HG03442 (cell line): ENCODE data around the gene MTCL1.

ENCODE experiments used
- ATAC-seq: cut with Tn5 transposase; IDR thresholded peaks from one replicate; pipeline ENCODE4 v1.9.1; 2021; ENCODE audit warnings: mild to moderate bottlenecking, moderate library complexity; ENCODE audit not compliant: unreplicated experiment

Gene MTCL1

GRCh38 chr18:8766559-8767293 lies 61.4 kb downstream of the MTCL1 start:
- ATAC-seq, result no peak

GRCh38 chr18:8767340-8767739 lies 62.0 kb downstream of the MTCL1 start:
- no peak for ATAC-seq

GRCh38 chr18:8769509-8770095 lies 64.2 kb downstream of the MTCL1 start:
- ATAC-seq, result no peak

- no peak for ATAC-seq
These were observed 65.3 kb downstream of the MTCL1 start for GRCh38 chr18:8770657-8771056.

- ATAC-seq, result no peak
These were observed 66.6 kb downstream of the MTCL1 start for GRCh38 chr18:8771930-8772329.

GRCh38 chr18:8773980-8774379 lies 68.6 kb downstream of the MTCL1 start:
- ATAC-seq, result no peak

- ATAC-seq, result no peak
These were observed 70.9 kb downstream of the MTCL1 start for GRCh38 chr18:8776013-8776943.

- ATAC-seq, result no peak
These were observed 72.5 kb downstream of the MTCL1 start for GRCh38 chr18:8777846-8778245.

GRCh38 chr18:8778386-8778785 lies 73.0 kb downstream of the MTCL1 start:
- no peak for ATAC-seq

- ATAC-seq, result no peak
These were observed 73.5 kb downstream of the MTCL1 start for GRCh38 chr18:8778824-8779223.

- ATAC-seq, result no peak
These were observed 73.9 kb downstream of the MTCL1 start for GRCh38 chr18:8779251-8779650.

GRCh38 chr18:8780227-8780626 lies 74.9 kb downstream of the MTCL1 start:
- no peak for ATAC-seq

GRCh38 chr18:8781671-8782070 lies 76.3 kb downstream of the MTCL1 start:
- no peak for ATAC-seq

GRCh38 chr18:8783335-8783993 lies 78.1 kb downstream of the MTCL1 start:
- no peak for ATAC-seq

GRCh38 chr18:8783994-8784530 lies 78.7 kb downstream of the MTCL1 start:
- no peak for ATAC-seq

- no peak for ATAC-seq
These were observed 79.9 kb downstream of the MTCL1 start for GRCh38 chr18:8785261-8785660.

GRCh38 chr18:8785855-8786482 lies 80.6 kb downstream of the MTCL1 start:
- no peak for ATAC-seq

- no peak for ATAC-seq
These were observed 81.4 kb downstream of the MTCL1 start for GRCh38 chr18:8786483-8787370.

- no peak for ATAC-seq
These were observed 82.0 kb downstream of the MTCL1 start for GRCh38 chr18:8787371-8787670.

- ATAC-seq, result no peak
These were observed 82.4 kb downstream of the MTCL1 start for GRCh38 chr18:8787794-8788193.
